GM18505 (cell line): Measurements from ENCODE around the gene TUB.

ENCODE experiments used
- ATAC-seq: cut with Tn5 transposase; IDR thresholded peaks from one replicate; pipeline ENCODE4 v1.9.1; 2021; ENCODE audit not compliant: unreplicated experiment
- POLR2A ChIP-seq: IDR thresholded peaks from 4 replicates; pipeline ENCODE4 v1.6.1; 2011; ENCODE audit warnings: borderline replicate concordance; ENCODE audit not compliant: insufficient read depth, insufficient read length; ENCODE audit errors: extremely low read depth

Gene TUB

GRCh38 chr11:8038393-8038792 lies 42.6 kb upstream of the TUB start:
- ATAC-seq: no peak
- no peak for TF ChIP-seq POLR2A

GRCh38 chr11:8038811-8039529 lies 42.0 kb upstream of the TUB start:
- TF ChIP-seq POLR2A: no peak

GRCh38 chr11:8039530-8040260 lies 41.3 kb upstream of the TUB start:
- no peak for ATAC-seq
- no peak for TF ChIP-seq POLR2A

More at GRCh38 chr11:8038811-8039529, 42.0 kb upstream of the TUB start:
- no peak for ATAC-seq

- ATAC-seq: no peak
- TF ChIP-seq POLR2A: no peak
These were observed 40.6 kb upstream of the TUB start for GRCh38 chr11:8040261-8040920.

- ATAC-seq: no peak
- TF ChIP-seq POLR2A: no peak
These were observed 40.1 kb upstream of the TUB start for GRCh38 chr11:8040921-8041285.

GRCh38 chr11:8041576-8041975 lies 39.4 kb upstream of the TUB start:
- ATAC-seq: no peak
- no peak for TF ChIP-seq POLR2A

GRCh38 chr11:8043756-8044155 lies 37.3 kb upstream of the TUB start:
- TF ChIP-seq POLR2A: no peak
- ATAC-seq: no peak

GRCh38 chr11:8045839-8046238 lies 35.2 kb upstream of the TUB start:
- ATAC-seq: no peak
- TF ChIP-seq POLR2A: no peak

GRCh38 chr11:8047382-8047781 lies 33.6 kb upstream of the TUB start:
- ATAC-seq: no peak

GRCh38 chr11:8049084-8049483 lies 31.9 kb upstream of the TUB start:
- no peak for TF ChIP-seq POLR2A
- no peak for ATAC-seq

More at GRCh38 chr11:8047382-8047781, 33.6 kb upstream of the TUB start:
- TF ChIP-seq POLR2A: no peak

GRCh38 chr11:8055091-8055835 lies 25.7 kb upstream of the TUB start:
- ATAC-seq: no peak

GRCh38 chr11:8055836-8056526 lies 25.0 kb upstream of the TUB start:
- no peak for ATAC-seq
- TF ChIP-seq POLR2A: no peak

More at GRCh38 chr11:8055091-8055835, 25.7 kb upstream of the TUB start:
- TF ChIP-seq POLR2A: no peak

- no peak for ATAC-seq
- TF ChIP-seq POLR2A: no peak
These were observed 24.1 kb upstream of the TUB start for GRCh38 chr11:8056810-8057463.

GRCh38 chr11:8058216-8058615 lies 22.8 kb upstream of the TUB start:
- no peak for ATAC-seq
- no peak for TF ChIP-seq POLR2A
